Measurements from ENCODE around the gene GRID2. TPM values are rescaled to one million over a fixed set of nuclear protein-coding genes. Genes with fewer than 3 reads are reported as not detected.

Gene GRID2
- total and polyA plus RNA-seq, 12 donors: 0.55 to 4.0 (median 2.0) TPM

- no peak for TF ChIP-seq CTCF (IDR thresholded peaks at IDR 0.05)
- TF ChIP-seq POLR2A (IDR thresholded peaks at IDR 0.05): no peak
- H3K27me3 ChIP-seq: no peaks in the 10 kb centered on the region
- WGBS, 4 donors: 91 to 96% (median 94%) methylated on average over 4 of the region's 4 CpGs
- no peaks in the 10 kb centered on the region for H3K36me3 ChIP-seq (replicated peaks in 1 of 2)
- no peak for DNase-seq
- intact Hi-C loops (cut with DNase I): no loop called here
- H3K4me3 ChIP-seq: no peak overlapping the region
- no peaks in the 10 kb centered on the region for H3K9me3 ChIP-seq (replicated peaks in 1 of 3)
- H3K27ac ChIP-seq: no peak overlapping the region
- no peaks in the 10 kb centered on the region for H3K4me1 ChIP-seq (replicated peaks in 1 of 2)
These were observed 1043.1 kb downstream of the GRID2 start for GRCh38 chr4:93346840-93347239.

GRCh38 chr4:93348896-93349295, 1045.1 kb downstream of the GRID2 start:
- intact Hi-C loops (cut with DNase I): no loop called here
- Histone ChIP-seq H3K9me3 (replicated peaks in 1 of 3) (no peaks in the 10 kb centered on the region), H3K4me1 (replicated peaks in 1 of 2) (no peaks in the 10 kb centered on the region), H3K4me3 (no peak overlapping the region), H3K36me3 (replicated peaks in 1 of 2) (no peaks in the 10 kb centered on the region), H3K27ac (no peak overlapping the region), H3K27me3 (no peaks in the 10 kb centered on the region)
- no peak for DNase-seq
- 91 to 98% (median 94%) methylated on average over 3 of the region's 3 CpGs for WGBS, 4 donors
- TF ChIP-seq CTCF (IDR thresholded peaks at IDR 0.05) (no peak), POLR2A (IDR thresholded peaks at IDR 0.05) (no peak)

- no peak overlapping the region for H3K27ac ChIP-seq
- H3K36me3 ChIP-seq (replicated peaks in 1 of 2): no peaks in the 10 kb centered on the region
- DNase-seq: no peak
- no peaks in the 10 kb centered on the region for H3K4me1 ChIP-seq (replicated peaks in 1 of 2)
- no peak overlapping the region for H3K4me3 ChIP-seq
- H3K9me3 ChIP-seq (replicated peaks in 1 of 3): no peaks in the 10 kb centered on the region
- TF ChIP-seq CTCF (IDR thresholded peaks at IDR 0.05) (no peak), POLR2A (IDR thresholded peaks at IDR 0.05) (no peak)
- WGBS, 4 donors: 33 to 59% (median 46%) methylated on average over 1 of the region's 1 CpG
- no peaks in the 10 kb centered on the region for H3K27me3 ChIP-seq
- intact Hi-C loops (cut with DNase I): no loop called here
These were observed 1048.1 kb downstream of the GRID2 start for GRCh38 chr4:93351846-93352245.

DNA sequence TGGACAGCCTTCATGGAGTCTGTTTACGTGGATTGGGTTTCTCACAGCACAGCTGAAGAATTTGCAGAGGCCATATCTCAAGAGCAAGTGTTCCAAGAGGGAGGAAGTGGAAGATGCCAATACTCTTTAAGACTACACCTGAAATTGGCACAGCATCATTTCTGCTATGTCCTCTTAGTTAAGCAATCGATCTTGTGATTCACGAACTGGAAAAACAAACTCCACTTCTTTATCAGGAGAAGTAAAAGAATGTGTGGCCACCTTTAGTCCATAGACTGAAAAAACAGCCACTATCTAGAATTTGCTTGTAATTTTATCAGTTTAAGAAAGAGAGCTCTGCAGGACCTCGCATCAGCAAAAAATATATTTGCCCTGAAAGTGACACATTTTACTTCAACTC, 1051.6 kb downstream of the GRID2 start:
- no peak for DNase-seq
- H3K4me1 ChIP-seq (replicated peaks in 1 of 2): no peaks in the 10 kb centered on the region
- no peak overlapping the region for H3K4me3 ChIP-seq
- WGBS, 4 donors: 72 to 86% (median 84%) methylated on average over 4 of the region's 4 CpGs
- TF ChIP-seq POLR2A (IDR thresholded peaks at IDR 0.05): no peak
- TF ChIP-seq CTCF (IDR thresholded peaks at IDR 0.05): no peak
- H3K36me3 ChIP-seq (replicated peaks in 1 of 2): no peaks in the 10 kb centered on the region
- H3K9me3 ChIP-seq (replicated peaks in 1 of 3): peaks cover 0 to 4% (median 0%) of the 10 kb centered on the region in 3 donors
- intact Hi-C loops (cut with DNase I): no loop called here
- H3K27ac ChIP-seq: no peak overlapping the region
- no peaks in the 10 kb centered on the region for H3K27me3 ChIP-seq
